ENCODE results near the gene DES.

DES gene

DNA sequence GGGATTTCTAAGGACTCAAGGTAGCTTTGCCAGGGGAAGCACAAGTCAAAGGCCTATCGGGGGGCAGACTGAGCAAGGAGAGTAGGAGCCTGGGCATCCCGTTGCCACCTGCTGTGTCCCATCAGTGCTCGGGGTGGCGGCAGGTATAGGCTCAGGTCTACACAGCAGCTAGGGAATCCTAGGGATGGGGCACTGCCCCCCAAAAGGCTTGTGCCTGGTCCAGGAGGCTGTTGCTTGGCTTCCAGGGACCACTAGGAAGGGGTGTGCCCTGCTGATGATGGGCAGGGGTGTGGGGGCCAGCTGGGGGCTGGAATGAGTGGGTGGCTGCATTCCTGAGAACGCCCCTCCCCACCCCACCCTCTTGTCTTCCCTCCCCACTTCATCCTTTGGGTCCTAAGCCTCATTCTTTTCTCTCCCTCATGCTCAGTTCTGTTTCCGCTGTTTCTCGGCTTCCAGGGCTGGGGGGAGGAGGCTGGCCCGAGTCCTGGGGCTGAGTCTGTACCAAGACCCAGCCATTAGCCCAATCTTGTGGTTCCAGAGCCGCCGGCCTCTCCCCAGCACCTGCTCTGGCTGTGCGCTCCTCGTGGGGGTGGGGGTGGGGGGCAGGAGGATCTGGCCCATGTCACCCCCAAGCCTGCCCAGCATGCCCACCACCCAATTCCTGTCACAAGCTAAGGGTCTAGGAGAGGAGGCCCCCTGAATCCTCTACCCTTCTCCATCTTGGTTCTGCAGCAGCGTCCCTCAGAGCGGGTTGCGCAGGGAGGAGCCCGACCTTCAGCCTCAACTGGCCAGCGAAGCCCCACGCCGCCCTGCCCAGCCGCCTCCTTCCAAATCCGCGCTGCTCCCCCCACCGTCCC lies 29.3 kb downstream of the DES start:
- TF ChIP-seq REST (IDR thresholded peaks at IDR 0.05; ENCODE audit: insufficient read depth in 1 of 2, low read depth in 2 of 2, low read length in 2 of 2): no peak
- no peak for TF ChIP-seq POLR2AphosphoS5 (IDR thresholded peaks at IDR 0.05; ENCODE audit: low read depth, low read length)
- no peak for TF ChIP-seq FOXP2 (optimal IDR thresholded peaks at IDR 0.05; ENCODE audit: borderline replicate concordance, extremely low read depth, extremely low read length, insufficient read depth)
- TF ChIP-seq TAF1 (IDR thresholded peaks at IDR 0.05; ENCODE audit: borderline replicate concordance, insufficient read depth, low read length): no peak
- no peak for TF ChIP-seq SIN3A (IDR thresholded peaks at IDR 0.05; ENCODE audit: borderline replicate concordance, insufficient read depth, low read length)

- no peak for TF ChIP-seq TAF1 (IDR thresholded peaks at IDR 0.05; ENCODE audit: borderline replicate concordance, insufficient read depth, low read length)
- no peak for TF ChIP-seq SIN3A (IDR thresholded peaks at IDR 0.05; ENCODE audit: borderline replicate concordance, insufficient read depth, low read length)
- TF ChIP-seq POLR2AphosphoS5 (IDR thresholded peaks at IDR 0.05; ENCODE audit: low read depth, low read length): no peak
- no peak for TF ChIP-seq FOXP2 (optimal IDR thresholded peaks at IDR 0.05; ENCODE audit: borderline replicate concordance, extremely low read depth, extremely low read length, insufficient read depth)
- no peak for TF ChIP-seq REST (IDR thresholded peaks at IDR 0.05; ENCODE audit: insufficient read depth in 1 of 2, low read depth in 2 of 2, low read length in 2 of 2)
Observed at GRCh38 chr2:219448099-219448775, 30.1 kb downstream of the DES start.

GRCh38 chr2:219448776-219449341 lies 30.7 kb downstream of the DES start:
- TF ChIP-seq SIN3A (IDR thresholded peaks at IDR 0.05; ENCODE audit: borderline replicate concordance, insufficient read depth, low read length) (no peak), FOXP2 (optimal IDR thresholded peaks at IDR 0.05; ENCODE audit: borderline replicate concordance, extremely low read depth, extremely low read length, insufficient read depth) (no peak), POLR2AphosphoS5 (IDR thresholded peaks at IDR 0.05; ENCODE audit: low read depth, low read length) (no peak), TAF1 (IDR thresholded peaks at IDR 0.05; ENCODE audit: borderline replicate concordance, insufficient read depth, low read length) (no peak), REST (IDR thresholded peaks at IDR 0.05; ENCODE audit: insufficient read depth in 1 of 2, low read depth in 2 of 2, low read length in 2 of 2) (no peak)

- no peak for TF ChIP-seq POLR2AphosphoS5 (IDR thresholded peaks at IDR 0.05; ENCODE audit: low read depth, low read length)
Observed at GRCh38 chr2:219449609-219450008, 31.4 kb downstream of the DES start.

DNA sequence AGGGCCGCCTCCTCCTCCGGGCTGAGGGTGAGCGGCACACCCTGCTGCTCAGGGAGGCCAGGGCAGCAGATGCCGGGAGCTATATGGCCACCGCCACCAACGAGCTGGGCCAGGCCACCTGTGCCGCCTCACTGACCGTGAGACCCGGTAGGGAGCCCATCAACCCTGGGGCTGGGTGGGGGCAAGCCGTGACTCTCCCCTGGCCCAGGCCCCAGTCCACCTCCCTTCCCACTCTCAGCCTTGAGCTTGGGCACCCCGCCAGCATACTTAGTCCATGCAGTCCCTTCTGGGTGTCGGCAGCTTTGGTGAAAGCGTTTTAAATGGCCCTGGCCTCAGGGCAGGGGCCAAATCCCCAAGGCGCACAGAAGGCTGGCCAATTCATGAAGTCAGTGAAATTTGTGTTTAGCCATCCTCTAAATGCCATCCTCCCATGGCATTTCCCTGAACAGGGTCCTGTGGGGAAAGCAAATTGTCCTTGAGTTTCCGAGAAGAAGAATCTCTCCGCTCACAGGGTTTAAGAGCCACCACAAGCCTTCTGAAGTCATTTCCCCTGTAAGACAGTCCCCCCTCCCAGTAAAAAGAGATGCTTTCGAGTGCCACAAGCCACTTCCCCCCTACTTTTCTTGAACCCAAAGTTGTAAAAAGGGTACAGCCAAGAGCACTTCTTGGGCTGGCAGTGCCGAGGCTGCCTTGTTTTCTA lies 33.6 kb downstream of the DES start:
- TF ChIP-seq TAF1 (IDR thresholded peaks at IDR 0.05; ENCODE audit: borderline replicate concordance, insufficient read depth, low read length) (no peak), SIN3A (IDR thresholded peaks at IDR 0.05; ENCODE audit: borderline replicate concordance, insufficient read depth, low read length) (no peak), POLR2AphosphoS5 (IDR thresholded peaks at IDR 0.05; ENCODE audit: low read depth, low read length) (no peak), FOXP2 (optimal IDR thresholded peaks at IDR 0.05; ENCODE audit: borderline replicate concordance, extremely low read depth, extremely low read length, insufficient read depth) (no peak), REST (IDR thresholded peaks at IDR 0.05; ENCODE audit: insufficient read depth in 1 of 2, low read depth in 2 of 2, low read length in 2 of 2) (no peak)

All from PFSK-1 (cell line).